ENCODE data around the gene MAD1L1. TPM values are rescaled to one million over a fixed set of nuclear protein-coding genes. Genes with fewer than 3 reads are reported as not detected.

Gene MAD1L1
- total RNA-seq, 4 donors from 2014 or later: 18.4 to 39.1 (median 25.7) TPM

DNA sequence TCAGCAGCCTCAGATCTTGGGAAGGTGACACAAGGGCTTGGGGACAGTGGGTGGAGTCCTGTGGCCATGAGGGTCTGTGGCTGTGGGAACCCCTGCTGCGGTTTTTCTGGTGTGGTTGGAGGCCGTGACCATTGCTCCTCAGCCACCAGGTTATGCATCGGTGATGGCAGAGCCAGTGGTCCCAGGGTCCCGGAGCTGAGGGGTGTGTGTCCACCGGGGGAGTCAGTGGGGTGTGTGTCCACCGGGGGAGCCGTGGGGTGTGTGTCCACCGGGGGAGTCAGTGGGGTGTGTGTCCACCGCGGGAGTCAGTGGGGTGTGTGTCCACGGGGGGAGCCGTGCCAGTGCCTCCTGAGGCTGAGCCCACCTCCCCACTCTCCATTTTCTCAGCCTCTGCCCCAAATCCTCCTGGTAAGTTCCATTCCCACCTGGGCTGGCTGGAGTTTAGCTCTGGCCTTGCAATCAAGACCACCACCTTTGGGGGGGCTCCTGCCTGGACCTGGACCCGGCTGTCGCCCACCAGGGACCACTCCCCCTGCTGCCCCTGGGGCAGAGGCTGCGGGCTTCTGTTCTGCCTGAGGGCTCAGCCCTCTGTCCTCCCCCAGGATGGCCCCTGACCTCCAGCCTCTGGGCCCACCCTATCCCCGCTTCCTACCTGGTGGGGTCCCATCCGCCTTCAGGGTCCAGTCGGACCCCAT lies 419.2 kb downstream of the MAD1L1 start:
- no peak for ATAC-seq (ENCODE audit: low FRiP score)

DNA sequence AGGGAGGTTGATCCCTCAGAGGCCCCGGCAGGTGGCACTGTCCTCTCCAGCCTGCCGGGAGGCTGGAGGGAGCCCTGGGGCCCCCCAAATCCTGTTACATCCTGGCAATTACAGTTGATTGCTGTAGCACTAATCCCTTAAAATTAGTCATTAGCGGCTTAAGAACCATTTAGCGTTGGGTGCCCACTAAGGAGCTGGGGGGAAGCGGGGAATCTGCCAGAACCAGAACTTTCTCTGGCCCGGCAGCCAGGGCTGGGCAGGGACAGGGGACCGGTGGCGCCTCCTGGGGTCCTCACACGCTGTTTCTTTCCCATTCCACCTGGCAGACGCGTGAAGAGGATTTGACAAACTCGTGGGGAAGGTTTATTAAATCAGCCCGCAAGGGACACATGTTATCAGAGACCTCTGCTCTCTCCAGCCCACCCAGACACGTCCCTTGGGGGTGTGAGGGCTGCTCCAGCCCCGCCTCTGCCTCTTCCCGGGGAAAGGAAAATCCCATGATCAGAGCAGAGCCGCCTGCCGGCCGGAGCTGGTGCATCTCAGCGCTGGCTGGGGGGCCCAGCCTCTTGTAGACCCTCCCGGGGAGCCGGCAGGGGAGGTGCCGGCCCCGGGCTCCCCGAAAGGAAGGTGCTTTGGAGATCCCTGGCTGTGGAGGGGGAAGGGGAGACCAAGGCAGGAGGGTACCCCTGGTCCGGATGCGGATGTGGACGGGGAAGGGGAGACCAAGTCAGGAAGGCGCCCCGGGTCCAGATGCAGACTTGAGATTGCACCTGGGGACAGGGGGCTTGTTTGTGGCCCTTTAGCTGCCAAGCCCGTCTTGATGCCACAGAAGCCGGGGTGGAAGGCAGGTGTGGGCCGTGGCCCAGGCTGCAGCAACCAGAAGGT lies 420.0 kb downstream of the MAD1L1 start:
- TF ChIP-seq, protein P1, sequence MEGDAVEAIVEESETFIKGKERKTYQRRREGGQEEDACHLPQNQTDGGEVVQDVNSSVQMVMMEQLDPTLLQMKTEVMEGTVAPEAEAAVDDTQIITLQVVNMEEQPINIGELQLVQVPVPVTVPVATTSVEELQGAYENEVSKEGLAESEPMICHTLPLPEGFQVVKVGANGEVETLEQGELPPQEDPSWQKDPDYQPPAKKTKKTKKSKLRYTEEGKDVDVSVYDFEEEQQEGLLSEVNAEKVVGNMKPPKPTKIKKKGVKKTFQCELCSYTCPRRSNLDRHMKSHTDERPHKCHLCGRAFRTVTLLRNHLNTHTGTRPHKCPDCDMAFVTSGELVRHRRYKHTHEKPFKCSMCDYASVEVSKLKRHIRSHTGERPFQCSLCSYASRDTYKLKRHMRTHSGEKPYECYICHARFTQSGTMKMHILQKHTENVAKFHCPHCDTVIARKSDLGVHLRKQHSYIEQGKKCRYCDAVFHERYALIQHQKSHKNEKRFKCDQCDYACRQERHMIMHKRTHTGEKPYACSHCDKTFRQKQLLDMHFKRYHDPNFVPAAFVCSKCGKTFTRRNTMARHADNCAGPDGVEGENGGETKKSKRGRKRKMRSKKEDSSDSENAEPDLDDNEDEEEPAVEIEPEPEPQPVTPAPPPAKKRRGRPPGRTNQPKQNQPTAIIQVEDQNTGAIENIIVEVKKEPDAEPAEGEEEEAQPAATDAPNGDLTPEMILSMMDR (IDR thresholded peaks at IDR 0.05): no peak
- DNase-seq (ENCODE audit: low spot score): no peak
- ATAC-seq (ENCODE audit: low FRiP score): no peak

More for the DNA sequence above, 419.2 kb downstream of the MAD1L1 start:
- DNase-seq (ENCODE audit: low spot score): no peak
- TF ChIP-seq, protein P1 (IDR thresholded peaks at IDR 0.05): no peak

DNA sequence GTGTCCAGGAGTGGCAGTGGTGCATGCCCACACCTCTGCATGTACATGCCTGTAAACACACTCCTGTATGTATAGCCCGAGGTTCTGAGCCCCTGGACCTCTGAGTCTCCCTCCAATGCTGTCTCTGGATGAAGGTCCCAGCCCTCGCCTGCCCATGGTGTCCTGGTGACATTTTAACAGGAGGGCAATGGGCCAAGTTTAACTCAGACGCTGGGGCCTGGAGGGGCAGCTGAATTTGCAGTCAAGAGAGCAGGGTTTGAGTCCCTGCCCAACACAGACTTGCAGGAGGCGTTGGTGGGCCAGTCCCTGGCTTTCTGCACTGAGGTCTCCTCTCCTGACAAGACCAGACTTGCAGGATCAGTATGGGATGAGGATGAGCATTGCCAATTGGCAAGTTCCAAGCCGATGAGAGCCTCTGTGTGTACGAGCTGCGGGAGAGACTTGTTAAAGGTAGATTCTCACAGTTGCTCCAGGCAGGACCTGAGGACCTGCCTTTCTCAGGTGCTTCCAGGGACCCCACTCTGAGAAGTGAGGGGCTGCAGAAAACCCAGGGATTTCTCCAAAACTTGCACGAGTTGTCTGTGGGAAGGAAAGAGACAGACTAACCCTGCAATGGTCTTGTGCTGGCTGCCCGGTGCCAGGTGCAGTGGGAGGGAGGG lies 420.8 kb downstream of the MAD1L1 start:
- ATAC-seq (ENCODE audit: low FRiP score): no peak
- TF ChIP-seq, protein P1 (IDR thresholded peaks at IDR 0.05): no peak
- DNase-seq (ENCODE audit: low spot score): no peak

DNA sequence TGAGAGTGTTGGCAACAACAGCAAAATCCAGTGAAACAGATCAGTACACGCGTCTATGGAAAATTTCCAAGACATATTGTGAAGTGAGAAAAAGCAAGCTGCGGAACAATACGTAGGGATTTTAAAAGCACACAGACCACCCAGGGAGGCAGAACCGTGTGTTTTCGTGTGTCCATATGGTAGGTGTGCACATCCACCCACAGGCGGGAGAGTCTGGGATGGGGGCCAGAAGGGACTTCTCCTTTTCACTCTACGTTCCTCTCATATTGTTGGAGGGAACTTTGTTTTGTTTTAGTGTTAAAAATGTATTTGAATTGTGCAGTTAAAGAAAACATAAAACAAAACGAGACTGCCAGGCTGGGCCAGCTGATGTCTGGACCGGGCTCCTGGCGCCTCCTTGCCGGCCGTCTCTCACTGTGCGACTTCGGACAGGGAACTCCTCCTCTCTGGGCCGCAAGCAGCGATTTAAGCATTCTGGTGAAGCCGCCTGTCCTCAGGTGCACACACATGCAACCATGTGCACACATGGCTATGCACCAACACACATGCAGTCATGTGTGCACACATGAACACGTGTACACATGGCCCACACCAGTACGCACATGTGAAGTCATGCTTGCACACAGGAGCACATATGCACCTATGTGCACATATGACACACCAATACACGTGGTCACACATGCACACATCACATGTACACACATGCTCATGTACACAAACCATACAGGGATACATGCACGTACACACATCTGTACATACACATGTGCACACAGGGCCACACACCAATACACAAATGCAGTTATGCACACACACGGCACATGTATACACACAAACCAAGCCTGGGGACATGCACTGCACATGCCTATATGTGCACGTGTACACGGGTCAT lies 421.5 kb downstream of the MAD1L1 start:
- ATAC-seq (ENCODE audit: low FRiP score) (no peak), DNase-seq (ENCODE audit: low spot score) (no peak)
- TF ChIP-seq, protein P1 (IDR thresholded peaks at IDR 0.05): no peak

DNA sequence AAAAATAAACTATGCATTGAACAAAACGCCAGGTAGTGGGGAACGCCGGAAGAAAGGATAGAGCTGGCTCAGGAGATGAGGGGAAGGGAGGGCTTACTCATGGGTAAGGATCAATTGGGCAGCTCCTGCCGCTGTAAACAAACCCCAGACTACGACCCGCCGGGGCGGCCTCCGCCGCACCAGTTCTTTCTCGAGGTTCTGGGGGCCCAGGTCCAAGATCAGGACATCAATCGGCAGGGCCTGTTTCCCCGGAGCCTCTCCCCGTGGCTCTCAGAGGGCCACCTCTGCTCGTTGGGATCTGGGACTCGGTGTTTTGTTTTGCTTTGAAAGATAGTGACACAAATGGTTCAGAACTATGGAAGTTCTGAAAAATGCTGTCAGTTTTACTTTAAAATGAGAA lies 422.2 kb downstream of the MAD1L1 start:
- TF ChIP-seq, protein P1 (IDR thresholded peaks at IDR 0.05): no peak
- ATAC-seq (ENCODE audit: low FRiP score): no peak
- DNase-seq (ENCODE audit: low spot score): no peak

DNA sequence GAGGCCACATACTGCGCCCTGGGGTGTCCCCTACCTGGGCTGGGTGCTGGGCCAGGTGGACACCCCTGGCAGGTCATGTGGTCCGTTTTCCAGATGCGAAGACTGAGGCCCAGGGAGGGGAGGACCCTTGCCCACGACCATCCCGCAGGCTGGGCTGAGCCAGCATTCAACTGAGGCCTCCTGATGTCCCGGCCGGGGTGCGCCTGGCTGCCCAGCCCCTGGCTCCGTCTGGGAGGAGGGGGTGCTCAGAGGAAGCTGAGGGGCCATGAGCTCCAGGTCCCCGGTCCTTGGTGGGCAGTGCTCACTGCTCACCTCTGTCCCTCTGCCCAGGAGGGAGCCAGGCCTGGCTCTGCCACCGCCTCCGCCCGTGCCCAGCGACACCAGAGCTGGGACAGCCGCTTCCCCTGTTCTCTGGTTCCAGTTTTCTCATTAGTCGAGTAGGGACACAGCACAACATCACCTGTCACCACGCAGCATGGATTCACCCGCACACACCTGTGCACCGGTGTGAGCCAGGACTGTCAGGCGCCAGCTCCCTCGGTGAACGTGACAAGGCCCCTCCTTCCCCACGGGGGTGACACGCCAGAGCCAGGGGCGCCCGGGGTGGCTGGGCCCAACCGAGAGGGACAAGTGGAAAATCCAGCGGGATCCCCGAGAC lies 423.0 kb downstream of the MAD1L1 start:
- TF ChIP-seq, protein P1 (IDR thresholded peaks at IDR 0.05): no peak
- ATAC-seq (ENCODE audit: low FRiP score) (no peak), DNase-seq (ENCODE audit: low spot score) (no peak)
